GM19025 (cell line): ENCODE measurements around the gene GZMB.
"Not testable (repeated sequence)": the region's sequence is repeated elsewhere in the genome, so short reads cannot be mapped to it uniquely, and the experiment has no call there.

ENCODE experiments used
- ATAC-seq: cut with Tn5 transposase; IDR thresholded peaks from one replicate; pipeline ENCODE4 v1.9.1; 2021; ENCODE audit warnings: mild to moderate bottlenecking, low read depth, moderate library complexity; ENCODE audit not compliant: unreplicated experiment

The GZMB gene

DNA sequence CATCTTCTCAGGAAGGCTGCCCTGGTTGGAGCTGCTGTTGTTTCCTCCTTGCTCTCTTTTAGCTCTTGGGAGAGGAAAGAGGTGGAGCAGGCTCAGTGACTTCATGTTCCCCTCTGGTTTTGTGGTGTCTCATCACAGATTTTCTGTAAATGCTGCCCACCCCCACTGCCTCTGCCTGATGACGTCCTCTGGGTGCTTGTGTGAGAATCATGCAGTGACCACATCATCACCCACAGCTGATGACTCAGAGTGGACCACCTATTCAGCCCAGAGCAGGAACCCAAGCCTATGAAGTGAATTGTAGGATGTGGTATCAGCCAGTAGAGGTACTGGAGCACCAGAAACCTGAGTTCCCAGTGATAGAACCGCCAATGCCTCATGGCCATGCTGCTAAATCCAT lies at the start of gene GZMB:
GZMB (minus strand) TSS at position 33 of the 400 bp plus-strand sequence; CDS start at position 3, 30 bp downstream.
- no peak for ATAC-seq

DNA sequence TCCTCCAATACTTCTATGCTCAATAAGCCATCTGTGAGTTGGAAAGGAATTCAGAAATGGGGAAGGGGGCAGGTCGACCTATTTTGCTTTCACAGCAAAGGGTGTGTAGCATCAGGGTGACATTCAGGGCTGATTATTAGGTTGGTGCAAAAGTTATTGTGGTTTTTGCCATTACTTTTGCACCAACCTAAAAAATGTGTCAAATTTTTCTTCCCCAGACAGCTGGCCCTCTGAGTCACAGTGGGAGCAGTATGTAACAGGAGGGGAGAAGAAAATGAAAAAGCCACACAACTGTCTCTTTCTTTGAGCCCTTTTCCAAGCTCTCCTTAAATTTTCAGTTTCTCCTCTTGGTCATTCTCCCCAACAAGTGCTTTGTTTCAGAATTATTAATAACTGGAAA lies 47.1 kb upstream of the GZMB start:
- ATAC-seq = no peak

- ATAC-seq = no peak
Observed at GRCh38 chr14:24680516-24680915, 46.5 kb upstream of the GZMB start.

GRCh38 chr14:24679248-24679961 lies 45.4 kb upstream of the GZMB start:
- no peak for ATAC-seq

- ATAC-seq = peak; percentile 72
Observed at GRCh38 chr14:24678801-24679247, 44.8 kb upstream of the GZMB start.

DNA sequence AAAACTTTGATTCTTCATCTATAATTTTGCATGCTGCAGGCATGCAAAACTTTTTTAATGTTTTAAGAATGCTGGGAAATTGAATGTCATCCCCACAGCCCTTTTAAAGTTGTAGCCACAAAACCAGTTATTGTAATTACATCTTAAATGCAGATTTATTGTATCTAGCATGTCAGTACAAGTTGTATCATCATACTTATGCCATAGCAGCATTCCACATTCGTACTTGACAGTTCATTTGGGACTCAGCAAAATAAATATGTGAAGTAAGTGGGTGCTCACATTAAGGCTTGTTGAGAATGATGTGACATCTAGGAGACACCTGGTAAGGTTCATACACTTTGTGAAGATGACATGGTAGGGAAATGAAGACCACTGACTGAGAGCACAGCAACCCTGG lies 44.0 kb upstream of the GZMB start:
- no peak for ATAC-seq

DNA sequence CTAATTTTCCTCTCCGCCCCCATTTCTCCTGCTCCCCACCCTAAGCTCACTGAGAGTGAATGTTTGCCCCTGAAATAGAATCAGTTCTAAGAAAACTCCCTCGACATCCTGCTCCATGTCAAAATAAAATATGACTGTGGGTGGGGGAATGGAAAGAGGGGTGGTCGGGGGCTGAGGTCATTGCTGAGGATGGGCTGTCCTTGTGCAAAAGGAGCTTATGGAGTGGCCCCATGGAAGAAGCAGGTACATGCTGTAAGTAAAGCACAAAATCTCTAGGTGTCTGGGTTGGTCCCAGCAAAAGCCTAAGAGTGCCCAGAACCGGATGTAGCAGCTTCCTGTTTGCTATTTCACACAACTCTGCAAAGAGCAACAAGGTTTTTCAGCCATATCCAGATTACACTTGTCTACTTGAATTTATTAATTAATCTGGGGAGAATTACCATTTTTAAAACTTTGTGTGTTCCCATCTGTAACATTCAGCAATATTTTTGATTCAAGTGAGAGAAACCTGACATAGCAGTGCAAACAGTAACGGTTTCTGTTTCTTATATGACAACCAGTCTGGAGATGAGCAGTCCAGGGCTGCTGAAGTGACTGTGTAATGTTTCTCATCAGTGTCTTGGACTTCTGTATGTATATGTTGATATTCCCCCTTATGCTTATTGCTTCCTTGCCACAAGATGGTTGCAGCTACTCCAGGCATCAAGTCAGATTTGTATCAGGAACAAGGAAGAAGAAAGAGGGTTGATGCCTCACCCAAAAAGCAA lies 40.4 kb upstream of the GZMB start:
- ATAC-seq = peak; percentile 57

DNA sequence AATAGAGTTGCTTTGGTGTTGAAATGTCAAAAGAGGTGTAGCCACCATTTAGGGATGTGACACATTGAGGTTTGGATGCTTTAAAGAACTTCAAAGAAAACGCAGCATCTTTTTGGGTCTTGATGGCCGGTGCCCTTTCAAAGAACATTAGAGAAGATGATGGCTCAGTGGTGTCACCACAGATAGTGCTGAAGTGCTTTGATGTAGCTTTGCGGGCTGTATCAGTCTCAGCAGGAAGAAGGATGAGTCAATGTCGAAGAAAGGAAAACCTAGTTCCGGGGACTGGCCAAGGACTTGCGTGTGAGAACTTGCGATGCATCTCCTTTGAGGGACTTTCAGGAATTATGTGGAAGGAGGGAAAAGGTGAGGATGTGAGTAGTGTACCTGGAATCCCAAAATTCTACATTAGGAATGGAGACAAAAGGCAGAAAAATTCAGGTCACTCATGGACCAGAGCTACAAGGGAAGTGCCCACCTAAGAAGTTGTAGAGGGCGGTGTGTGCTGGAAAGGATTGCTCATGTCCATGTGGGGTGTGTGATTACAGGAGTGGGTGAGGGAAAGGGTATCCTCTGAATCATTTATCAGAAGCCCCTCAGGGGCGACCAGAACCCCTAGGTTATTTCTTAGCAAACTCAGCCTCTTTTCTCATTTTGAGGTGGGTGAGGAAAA lies 39.7 kb upstream of the GZMB start:
- peak; percentile 54 for ATAC-seq

- peak; percentile 41 for ATAC-seq
Observed at GRCh38 chr14:24673059-24673458, 39.1 kb upstream of the GZMB start.

GRCh38 chr14:24670594-24670993 lies 36.6 kb upstream of the GZMB start:
- no peak for ATAC-seq

- no peak for ATAC-seq
Observed at GRCh38 chr14:24669651-24670050, 35.7 kb upstream of the GZMB start.

DNA sequence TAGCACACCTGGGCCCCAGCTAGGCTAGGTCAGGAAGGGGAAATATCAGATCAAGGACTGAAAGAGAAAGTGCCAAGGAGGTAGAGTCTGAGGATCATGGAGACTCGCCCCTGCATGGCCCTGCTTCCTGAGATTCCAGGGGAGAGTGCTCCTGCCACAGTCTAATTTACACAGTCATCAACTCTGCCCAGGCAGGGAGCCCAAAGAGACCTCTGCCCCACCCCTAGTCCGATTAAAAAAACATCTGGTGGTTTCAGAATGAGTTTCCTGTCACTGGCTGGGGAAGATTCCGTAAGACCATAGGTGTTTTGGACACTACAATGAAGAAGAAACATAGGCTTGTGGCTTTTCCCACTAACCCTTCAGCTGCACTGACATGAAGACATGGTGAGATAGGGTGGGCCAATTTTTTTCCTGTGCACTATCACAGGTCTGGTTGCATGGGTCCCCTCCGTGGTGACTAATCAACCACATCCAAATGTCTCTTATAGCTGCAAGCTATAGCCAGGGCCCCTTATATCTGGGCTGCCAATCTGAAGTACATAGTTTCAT lies 31.5 kb upstream of the GZMB start:
- peak; percentile 94 for ATAC-seq

GRCh38 chr14:24664366-24664765 lies 30.4 kb upstream of the GZMB start:
- ATAC-seq = no peak

DNA sequence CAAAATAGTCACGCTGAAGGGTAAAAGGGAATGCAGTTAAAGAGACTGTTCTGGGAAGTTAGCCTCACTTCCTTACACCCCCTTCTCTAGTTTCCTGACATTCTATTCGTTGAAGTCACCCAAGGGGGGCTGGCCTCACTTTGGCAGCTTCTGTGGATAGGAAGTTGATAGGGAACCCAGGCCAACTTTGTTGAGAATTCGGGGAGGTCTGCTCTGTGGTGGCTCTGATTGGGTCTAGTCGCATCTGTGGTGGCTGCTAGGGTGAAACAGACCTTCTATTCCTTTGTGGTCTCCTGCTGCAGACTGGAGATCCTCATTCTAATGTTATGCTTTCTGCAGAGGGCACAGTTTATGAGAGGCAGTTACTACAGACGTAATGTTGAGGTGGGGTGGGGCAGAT lies 28.8 kb upstream of the GZMB start:
- ATAC-seq = no peak

DNA sequence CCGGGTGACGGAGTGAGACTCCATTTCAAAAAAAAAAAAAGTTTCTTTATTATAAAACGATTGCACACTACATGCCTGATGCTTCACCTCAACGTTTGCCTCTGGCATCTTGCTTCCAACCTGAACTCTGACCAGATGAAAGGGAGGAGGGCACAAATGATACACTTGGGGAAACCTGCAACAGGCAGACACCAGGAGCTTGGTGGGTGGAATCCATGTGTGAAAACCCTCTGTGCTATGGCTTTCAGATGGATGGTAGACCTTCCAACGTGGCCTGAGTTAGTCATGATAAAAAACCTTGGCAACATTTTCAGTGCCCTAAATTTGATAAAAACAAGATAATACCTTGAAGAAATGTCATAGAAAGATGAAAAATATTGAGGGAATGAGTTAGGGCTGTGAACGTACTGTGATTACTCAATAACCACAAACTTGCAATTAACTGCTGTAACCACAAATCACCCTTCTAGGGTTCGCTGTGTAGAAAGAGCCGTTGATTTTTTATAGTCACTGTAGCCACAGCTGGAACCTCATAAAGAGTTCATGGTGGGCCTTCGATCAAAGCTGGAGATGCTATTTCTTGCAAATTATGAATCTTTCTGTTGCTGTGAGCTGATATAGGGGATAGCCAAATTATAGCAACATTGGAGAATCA lies 26.1 kb upstream of the GZMB start:
- no peak for ATAC-seq

- ATAC-seq = not testable (repeated sequence)
Observed at GRCh38 chr14:24648361-24648760, 14.4 kb upstream of the GZMB start.

- no peak for ATAC-seq
Observed at GRCh38 chr14:24639905-24640304, 5.9 kb upstream of the GZMB start.

DNA sequence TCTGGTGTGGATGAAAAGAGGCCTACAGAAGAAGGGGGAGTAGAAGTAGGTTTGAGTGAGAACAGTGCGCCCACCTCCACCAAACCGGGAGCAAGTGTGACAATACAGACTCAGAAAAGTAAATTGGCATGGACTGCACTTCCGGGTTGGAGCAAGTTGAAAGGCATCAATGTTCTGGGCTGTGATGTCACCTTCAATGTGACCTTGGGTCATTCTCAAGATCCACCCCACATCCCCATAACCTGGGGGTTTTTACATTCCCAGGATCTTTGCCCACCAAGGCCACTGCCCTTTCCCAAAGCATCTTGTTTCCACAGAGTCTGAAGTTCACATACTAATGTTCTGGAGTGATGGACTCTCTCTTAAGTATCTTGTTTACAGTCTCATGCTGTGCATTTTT lies 5.3 kb upstream of the GZMB start:
- no peak for ATAC-seq

GRCh38 chr14:24633353-24633752 lies 637 bp downstream of the GZMB start:
- ATAC-seq = no peak

- no peak for ATAC-seq
Observed at GRCh38 chr14:24632761-24633160, 1.2 kb downstream of the GZMB start.

- no peak for ATAC-seq
Observed at GRCh38 chr14:24632336-24632735, 1.7 kb downstream of the GZMB start.
